ENCODE data around the gene DPAGT1. TPM values are rescaled to one million over a fixed set of nuclear protein-coding genes. Genes with fewer than 3 reads are reported as not detected.

DPAGT1 gene
- polyA plus RNA-seq, 3 donors, result 37.0 to 54.2 (median 39.7) TPM

- no peak overlapping the region for H2AFZ ChIP-seq (ENCODE audit: insufficient read depth, low read depth, low read length, poor library complexity, severe bottlenecking)
- no peak for DNase-seq
- Mint-ChIP-seq H3K36me3 (peaks cover 11 to 18% of the 10 kb centered on the region in 2 donors), H3K4me1 (peaks cover 48% of the 10 kb centered on the region), H3K27me3 (ENCODE audit: low read depth in 3 of 3) (peaks cover 0 to 3% (median 1%) of the 10 kb centered on the region in 3 donors), H3K27ac (peak overlapping the region in 1 of 7 donors; percentile 60), H3K9me3 (no peaks in the 10 kb centered on the region), H3K4me3 (no peak overlapping the region)
- H4K20me1 ChIP-seq (ENCODE audit: insufficient read depth, low read length), result no peaks in the 10 kb centered on the region
- H3K79me2 ChIP-seq (ENCODE audit: insufficient read depth, low read length), result peaks cover 37% of the 10 kb centered on the region
- H3K4me3 ChIP-seq (replicated peaks in 1 of 3; ENCODE audit: low read depth in 2 of 3, low read length in 3 of 3), result no peak overlapping the region
- H3K36me3 ChIP-seq (replicated peaks in 1 of 2; ENCODE audit: control insufficient read depth in 1 of 2, insufficient read depth in 2 of 2, low read length in 2 of 2), result peaks cover 6 to 9% of the 10 kb centered on the region in 2 donors
- intact Hi-C loops (cut with micrococcal nuclease), result loop anchor here in 1 of 2 donors (5.0 kb wide), 1 partner anchor 35 kb away; the partner anchor contains the start of gene HINFP
- 87% methylated on average over 6 of the region's 6 CpGs for WGBS (ENCODE audit: insufficient coverage)
- no peak for TF ChIP-seq CTCF (IDR thresholded peaks at IDR 0.05)
- no peaks in the 10 kb centered on the region for H3K27me3 ChIP-seq (ENCODE audit: control insufficient read depth in 2 of 2, insufficient read depth in 2 of 2, low read length in 2 of 2)
- H3K4me1 ChIP-seq (ENCODE audit: control insufficient read depth in 1 of 2, insufficient read depth in 2 of 2, low read length in 2 of 2), result peaks cover 34 to 49% of the 10 kb centered on the region in 2 donors
- no peak overlapping the region for H3K4me2 ChIP-seq (replicated peaks; ENCODE audit: extremely low read depth, low read length, poor library complexity, severe bottlenecking)
- no peak overlapping the region for H3K9ac ChIP-seq (ENCODE audit: insufficient read depth, low read length, poor library complexity, severe bottlenecking)
- no peak overlapping the region for H3K27ac ChIP-seq (ENCODE audit: low read depth in 1 of 2, low read length in 2 of 2)
- no peaks in the 10 kb centered on the region for H3K9me3 ChIP-seq (replicated peaks in 1 of 2; ENCODE audit: control insufficient read depth in 1 of 2, insufficient read depth in 1 of 2, low read length in 2 of 2)
Observed at GRCh38 chr11:119087123-119087522, 14.5 kb downstream of the DPAGT1 start.

GRCh38 chr11:119085437-119085847, 16.2 kb downstream of the DPAGT1 start:
- Histone ChIP-seq H3K27me3 (ENCODE audit: control insufficient read depth in 2 of 2, insufficient read depth in 2 of 2, low read length in 2 of 2) (no peaks in the 10 kb centered on the region), H4K20me1 (ENCODE audit: insufficient read depth, low read length) (no peaks in the 10 kb centered on the region), H3K4me3 (replicated peaks in 1 of 3; ENCODE audit: low read depth in 2 of 3, low read length in 3 of 3) (peak overlapping the region; percentile 50 to 96 (median 77)), H3K4me2 (replicated peaks; ENCODE audit: extremely low read depth, low read length, poor library complexity, severe bottlenecking) (peak overlapping the region; percentile 86), H3K4me1 (ENCODE audit: control insufficient read depth in 1 of 2, insufficient read depth in 2 of 2, low read length in 2 of 2) (peaks cover 29 to 38% of the 10 kb centered on the region in 2 donors), H3K9me3 (replicated peaks in 1 of 2; ENCODE audit: control insufficient read depth in 1 of 2, insufficient read depth in 1 of 2, low read length in 2 of 2) (no peaks in the 10 kb centered on the region), H3K36me3 (replicated peaks in 1 of 2; ENCODE audit: control insufficient read depth in 1 of 2, insufficient read depth in 2 of 2, low read length in 2 of 2) (peaks cover 22 to 23% of the 10 kb centered on the region in 2 donors), H3K79me2 (ENCODE audit: insufficient read depth, low read length) (peaks cover 20% of the 10 kb centered on the region), H3K9ac (ENCODE audit: insufficient read depth, low read length, poor library complexity, severe bottlenecking) (peak overlapping the region; percentile 67), H2AFZ (ENCODE audit: insufficient read depth, low read depth, low read length, poor library complexity, severe bottlenecking) (peak overlapping the region; percentile 91), H3K27ac (ENCODE audit: low read depth in 1 of 2, low read length in 2 of 2) (peak overlapping the region; percentile 83 to 90)
- DNase-seq, result no peak
- TF ChIP-seq CTCF (IDR thresholded peaks at IDR 0.05), result no peak
- H3K36me3 Mint-ChIP-seq, result peaks cover 27 to 35% of the 10 kb centered on the region in 2 donors
- WGBS (ENCODE audit: insufficient coverage), result 8% methylated on average over 4 of the region's 13 CpGs
- H3K27ac Mint-ChIP-seq, result peak overlapping the region; percentile 89 to 97 (median 95)
- H3K9me3 Mint-ChIP-seq, result no peaks in the 10 kb centered on the region
- intact Hi-C loops (cut with micrococcal nuclease), result loop anchor here (2.0 to 5.0 kb wide), 3 partner anchors 15 to 37 kb away; partner anchors contain the start of genes DPAGT1 (in 1 of the 2), HINFP (in 1 of the 2) and VPS11 (in 1 of the 2)
- H3K27me3 Mint-ChIP-seq (ENCODE audit: low read depth in 3 of 3), result peaks cover 0 to 1% (median 1%) of the 10 kb centered on the region in 3 donors
- peak overlapping the region; percentile 92 to 98 for H3K4me3 Mint-ChIP-seq
- peaks cover 45% of the 10 kb centered on the region for H3K4me1 Mint-ChIP-seq

Data from CD14-positive monocyte (primary cell).